NCI-H187 treated with DMSO at 0.1 percent for 48 hours (cell line): Measurements from ENCODE around the gene MSH3.

Experiments used
- DNase-seq: peaks from one replicate; lab custom pipeline; 2025; lab: John Stamatoyannopoulos, UW

MSH3 gene

DNA sequence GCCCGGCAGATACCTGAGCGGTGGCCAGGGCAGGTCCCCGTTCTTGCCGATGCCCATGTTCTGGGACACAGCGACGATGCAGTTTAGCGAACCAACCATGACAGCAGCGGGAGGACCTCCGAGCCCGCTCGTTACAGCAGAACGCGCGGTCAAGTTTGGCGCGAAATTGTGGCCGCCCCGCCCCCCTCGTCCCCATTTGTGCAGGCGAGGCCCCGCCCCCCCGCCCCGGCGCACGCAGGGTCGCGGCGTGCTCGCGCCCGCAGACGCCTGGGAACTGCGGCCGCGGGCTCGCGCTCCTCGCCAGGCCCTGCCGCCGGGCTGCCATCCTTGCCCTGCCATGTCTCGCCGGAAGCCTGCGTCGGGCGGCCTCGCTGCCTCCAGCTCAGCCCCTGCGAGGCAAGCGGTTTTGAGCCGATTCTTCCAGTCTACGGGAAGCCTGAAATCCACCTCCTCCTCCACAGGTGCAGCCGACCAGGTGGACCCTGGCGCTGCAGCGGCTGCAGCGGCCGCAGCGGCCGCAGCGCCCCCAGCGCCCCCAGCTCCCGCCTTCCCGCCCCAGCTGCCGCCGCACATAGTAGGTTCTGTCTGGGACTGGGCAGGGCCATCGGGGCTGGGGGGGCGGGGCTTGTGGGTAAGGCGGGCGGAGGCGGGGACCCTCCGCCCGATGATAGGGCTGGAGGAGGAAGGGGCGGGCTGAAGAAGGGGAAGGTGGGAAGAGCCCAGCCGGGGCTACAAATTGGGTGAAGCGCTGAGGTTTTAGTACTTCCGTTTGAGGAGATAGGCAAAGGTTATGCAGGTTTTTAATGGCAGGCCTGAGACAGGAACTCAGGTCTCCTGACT is at the start of gene MSH3, which contains the start of gene DHFR:
MSH3 (plus strand) TSS at position 262 of the 840 bp plus-strand sequence; CDS start at position 338, 76 bp downstream.
DHFR (minus strand) TSS at position 593 of the 840 bp plus-strand sequence; CDS start at position 99, 494 bp downstream.
- DNase-seq = peak; percentile 51

DNA sequence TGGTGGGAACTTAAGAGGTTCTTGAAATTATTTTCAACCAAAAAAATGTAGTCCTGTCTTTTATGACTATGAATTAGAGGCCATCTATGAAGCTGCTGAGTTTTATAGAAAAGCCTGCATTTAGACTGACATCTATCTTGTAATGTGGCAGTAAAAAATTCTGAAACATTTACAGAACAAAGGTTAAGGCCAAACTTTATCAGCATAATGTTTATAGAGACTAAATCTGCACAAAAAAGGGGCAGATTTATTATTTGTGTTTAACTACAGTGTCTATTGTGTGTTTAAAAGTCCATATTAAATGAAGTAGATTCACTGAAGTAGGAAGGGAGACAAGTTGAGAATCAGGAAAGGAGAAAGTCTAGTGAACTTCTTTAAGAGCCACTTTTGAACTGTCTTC is 47.1 kb upstream of the MSH3 start:
- DNase-seq = no peak

DNA sequence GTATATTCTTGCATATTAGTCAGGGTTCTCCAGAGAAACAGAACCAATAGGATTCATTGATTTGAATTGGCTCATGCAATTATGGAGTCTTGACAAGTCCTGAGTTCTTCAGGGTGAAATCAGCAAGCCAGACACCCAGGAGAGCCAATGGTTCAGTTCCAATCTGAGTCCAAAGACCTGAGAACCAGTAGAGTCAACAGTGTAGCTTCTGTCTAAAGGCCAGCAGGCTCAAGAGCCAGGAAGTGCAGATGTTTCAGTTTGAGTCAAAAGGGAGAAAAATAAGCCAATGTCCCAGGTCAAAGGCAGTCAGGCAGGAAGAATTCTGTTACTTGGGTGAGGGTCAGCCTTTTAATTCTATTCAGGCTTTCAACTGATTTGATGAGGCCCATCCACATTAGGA is 46.6 kb upstream of the MSH3 start:
- no peak for DNase-seq

DNA sequence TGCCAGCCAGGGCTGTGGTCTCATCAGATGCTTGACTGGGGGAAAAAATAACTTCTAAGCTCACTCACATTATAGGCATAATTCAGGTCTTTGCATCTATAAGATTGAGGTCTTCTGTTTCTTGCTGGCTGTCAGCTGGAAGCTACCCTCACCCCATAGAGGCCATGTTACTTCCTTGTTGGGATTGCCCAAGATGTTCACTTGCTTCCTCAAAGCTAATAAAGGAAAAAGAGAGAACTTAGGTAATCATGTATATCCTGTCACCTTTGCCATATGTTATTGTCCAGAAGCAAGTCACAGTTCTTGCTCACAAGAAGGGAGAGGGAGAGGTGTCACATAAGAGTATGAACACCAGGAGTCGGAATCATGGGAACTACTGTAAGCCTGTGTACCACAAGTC is 45.7 kb upstream of the MSH3 start:
- no peak for DNase-seq

DNA sequence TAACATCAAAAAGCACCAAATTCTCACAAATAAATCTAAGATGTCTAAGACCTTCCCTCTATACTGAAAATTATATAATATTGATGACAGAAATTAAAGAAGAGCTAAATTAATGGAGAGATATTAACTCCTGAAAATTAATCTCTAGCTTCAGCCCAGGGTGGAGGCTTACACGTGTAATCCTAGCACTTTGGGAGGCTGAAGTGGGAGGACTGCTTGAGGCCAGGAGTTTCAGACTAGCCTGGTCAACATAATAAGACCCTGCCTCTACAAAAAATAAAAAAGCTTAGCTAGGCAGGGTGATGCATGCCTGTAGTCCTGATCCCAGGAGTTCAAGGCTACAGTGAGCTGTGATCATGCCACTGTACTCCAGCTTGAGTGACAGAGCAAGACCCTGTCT is 44.8 kb upstream of the MSH3 start:
- DNase-seq = no peak

DNA sequence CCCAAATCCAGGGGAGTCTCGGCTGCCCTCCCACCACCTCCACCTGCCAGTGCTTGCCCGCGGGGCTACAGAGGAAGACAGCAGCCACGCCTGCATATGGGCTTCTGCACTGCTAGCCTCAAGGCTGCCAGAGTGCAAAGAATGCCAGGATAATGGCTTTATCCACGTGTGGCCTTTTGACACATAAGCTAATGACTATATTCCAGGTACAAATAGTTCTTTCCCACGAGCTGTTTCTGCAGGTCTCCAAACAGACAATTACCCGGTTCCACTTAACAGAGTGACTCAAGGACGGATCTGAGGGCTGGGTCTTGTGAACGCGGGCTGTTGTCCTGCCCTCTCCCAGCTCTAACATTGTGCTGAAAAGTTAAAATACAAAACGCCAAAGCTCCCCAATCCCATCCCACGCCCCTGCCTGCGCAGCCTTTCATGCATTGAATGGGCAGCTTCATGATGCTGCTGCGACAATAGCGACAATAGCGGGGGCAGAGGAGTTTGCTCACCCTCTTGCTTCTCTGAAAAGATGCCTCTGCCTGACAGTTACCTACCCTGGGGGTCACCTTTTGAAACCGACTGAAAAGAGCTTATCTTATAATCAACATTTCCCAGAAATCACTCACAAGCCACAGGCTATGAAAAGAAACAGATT is 39.1 kb upstream of the MSH3 start:
- DNase-seq = no peak

DNA sequence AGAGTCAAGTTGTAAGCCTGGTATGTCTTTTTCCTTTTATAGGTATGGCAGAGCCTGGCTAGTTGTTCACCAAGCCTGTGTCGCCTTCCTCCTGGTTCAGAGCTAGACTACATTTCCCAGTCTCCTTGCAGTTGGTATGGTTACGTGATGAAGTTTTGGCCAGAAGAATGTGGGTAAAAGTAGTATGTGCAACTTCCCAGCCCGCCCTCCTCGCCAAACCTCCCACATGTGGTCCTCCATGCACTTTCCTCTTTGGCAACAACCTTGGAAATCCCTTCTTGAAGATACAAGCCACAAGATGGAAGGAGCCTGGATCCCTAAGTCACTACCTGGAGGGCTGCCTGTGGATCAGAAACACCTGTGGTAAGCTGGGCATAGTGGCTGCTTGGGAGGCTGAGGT is 36.0 kb upstream of the MSH3 start:
- DNase-seq = no peak

DNA sequence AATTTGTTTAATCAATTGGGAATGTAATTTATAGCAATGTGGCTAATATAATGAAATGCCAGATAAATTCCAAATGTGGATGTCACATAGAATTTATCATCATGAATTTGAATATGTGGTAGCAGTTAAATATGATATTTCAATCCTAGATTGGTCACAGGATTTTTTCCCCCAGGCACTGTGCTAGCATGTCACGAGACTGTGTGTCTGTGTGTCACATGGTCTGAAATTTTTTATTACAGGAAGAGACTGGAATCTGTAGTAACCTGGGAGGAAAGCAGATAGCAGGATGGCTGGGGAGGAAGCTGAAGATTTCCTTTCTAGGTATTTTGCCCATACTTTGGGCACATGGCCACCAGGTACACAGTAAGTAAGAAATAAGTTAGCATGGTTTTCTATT is 35.4 kb upstream of the MSH3 start:
- no peak for DNase-seq

DNA sequence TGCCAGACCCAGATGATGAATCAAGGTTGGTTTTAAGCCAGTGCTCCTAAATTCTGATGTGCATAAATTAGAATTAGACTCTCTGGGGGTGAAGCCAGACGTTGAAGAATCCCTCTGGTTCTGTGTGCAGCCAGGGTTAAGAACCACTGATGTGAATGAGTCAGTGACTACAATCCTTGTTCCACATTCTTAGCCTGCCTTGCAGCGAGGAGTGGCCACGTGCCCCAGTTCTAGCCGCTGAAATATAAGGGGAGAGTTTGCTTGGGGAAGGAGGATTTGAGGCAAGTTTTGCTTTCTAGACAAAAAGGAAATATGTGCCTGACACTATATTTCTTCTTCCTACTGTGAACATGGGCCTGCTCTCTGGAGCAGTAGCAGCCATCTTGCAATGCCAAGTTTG is 34.2 kb upstream of the MSH3 start:
- DNase-seq = no peak

DNA sequence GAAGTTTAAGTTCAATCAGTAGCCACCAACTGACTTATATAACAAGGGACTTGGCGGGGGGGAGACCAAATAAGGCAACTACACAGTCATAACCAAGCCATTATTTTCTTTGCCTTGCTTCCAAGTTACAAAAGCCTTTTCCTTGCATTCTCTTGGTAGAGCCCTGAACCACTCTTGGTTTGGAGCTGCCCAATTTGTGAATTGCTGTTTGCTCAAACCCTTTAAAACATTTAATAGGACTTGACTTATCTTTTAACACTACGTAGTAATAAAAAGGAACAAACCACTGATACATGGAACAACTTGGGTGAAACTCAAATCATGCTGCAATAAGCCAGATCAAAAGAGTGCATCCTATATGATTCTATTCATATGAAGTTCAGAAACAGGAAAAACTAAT is 31.7 kb upstream of the MSH3 start:
- no peak for DNase-seq

DNA sequence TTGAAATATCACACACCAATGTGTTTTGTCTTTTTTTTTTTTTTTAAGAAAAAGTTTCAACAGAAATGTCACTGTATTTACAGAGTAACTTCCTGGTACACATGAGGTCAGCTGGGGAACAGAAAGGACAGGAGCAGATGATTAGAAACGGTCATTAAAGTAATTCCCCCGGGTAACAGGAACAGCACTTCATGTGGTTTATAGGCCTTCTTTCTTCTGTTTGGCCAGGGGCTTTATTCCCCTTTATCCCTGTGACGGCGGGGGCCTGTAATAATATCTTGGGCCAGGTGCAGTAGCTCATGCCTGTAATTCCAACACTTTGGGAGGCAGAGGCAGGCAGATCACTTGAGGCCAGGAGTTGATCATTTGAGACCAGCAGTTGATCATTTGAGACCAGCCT is 30.5 kb upstream of the MSH3 start:
- no peak for DNase-seq

DNA sequence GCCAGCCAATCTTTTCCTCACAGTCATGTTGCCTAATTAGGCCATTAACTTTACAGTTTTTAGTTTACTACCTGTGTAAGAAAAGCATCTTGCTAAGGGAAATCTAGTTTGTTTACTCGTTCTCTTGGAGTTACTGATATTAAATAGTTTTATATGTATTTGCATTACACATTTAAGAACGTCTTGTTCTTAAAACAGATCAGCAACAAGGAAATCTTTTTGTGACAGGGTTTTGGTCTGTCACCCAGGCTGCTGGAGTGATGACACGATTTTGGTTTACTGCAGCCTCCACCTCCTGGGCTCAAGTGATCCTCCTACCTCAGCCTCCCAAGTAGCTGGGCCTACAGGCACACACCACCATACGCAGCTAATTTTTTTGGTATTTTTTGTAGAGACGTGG is 29.2 kb upstream of the MSH3 start:
- no peak for DNase-seq

DNA sequence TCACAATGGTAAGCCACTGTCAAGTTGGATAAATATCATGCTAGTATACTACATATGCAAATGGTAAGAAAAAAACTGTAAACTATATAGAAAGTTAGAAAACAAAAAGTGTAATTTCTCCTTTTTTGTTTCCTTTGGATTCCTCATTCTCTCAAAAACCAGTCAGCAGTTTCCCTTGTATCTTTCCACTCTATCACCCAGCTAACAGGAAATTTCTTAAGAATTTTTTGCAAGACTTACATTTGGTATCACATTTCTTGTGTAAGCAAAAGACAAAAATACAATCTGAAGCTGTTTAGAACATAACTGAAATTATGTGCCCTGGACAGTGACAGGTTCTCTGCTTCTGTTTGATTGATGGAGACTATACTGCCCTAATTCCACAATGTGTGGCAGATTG is 25.2 kb upstream of the MSH3 start:
- no peak for DNase-seq

DNA sequence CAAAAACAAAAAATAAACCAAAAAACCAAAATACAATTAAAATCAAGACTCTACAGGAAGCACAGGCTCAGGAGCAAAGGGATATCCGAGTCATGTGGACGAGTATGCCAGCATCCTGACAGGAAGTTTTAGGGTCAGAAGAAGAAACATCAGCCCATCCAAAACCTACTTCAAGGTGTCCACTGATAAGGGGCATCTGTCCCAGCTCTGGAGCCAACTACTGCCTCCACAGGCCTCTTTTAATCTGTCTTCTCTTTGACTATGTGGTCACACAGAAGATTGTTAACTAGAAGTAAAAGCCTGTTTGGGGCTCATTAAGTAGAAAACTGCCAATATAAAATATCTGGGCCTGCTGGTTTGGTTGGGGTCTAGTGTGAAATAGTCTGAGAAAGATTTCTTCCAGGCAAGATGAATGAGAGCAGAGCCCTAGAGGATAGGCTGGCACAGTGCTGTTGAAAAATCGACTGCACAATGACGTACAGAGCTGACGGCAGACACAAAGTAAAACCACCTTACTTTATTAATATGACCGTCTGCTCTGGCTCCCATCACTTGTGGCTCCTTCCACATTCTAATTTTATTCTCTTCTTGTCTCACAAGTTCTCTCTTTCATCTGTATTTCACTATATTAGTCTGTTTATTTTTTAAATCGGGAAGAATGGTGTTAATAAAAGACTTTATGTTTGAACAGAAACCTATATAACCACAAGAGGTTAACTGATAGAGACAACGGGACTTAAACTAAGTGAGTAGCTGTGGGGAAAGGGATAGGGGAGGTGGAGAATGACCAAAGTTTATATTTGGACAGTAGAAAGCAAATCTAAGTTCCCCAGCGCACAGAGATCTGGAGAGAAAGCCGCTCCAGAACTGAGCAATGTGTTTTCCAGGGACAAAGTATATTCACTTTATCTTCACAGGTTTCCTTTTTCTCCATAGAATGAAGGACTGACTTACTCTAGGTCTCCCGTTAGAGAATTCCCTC is 22.9 kb upstream of the MSH3 start:
- no peak for DNase-seq

DNA sequence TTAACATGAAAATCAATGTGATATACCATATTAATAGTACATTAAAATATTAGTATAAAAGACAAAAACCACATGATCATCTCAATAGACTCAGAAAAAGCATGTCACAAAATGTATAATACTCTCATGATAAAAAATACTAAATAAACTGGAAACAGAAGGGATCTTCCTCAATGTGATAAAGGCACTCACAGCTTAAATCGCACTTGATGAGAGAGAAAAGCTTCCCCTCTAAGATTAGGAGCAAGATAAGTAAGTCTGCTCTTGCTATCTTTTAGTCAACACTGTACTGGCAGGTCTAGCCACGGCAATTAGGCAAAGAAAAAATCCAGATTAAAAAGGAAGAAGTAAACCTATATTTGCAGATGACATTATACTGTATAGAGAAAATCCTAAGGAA is 21.8 kb upstream of the MSH3 start:
- no peak for DNase-seq

DNA sequence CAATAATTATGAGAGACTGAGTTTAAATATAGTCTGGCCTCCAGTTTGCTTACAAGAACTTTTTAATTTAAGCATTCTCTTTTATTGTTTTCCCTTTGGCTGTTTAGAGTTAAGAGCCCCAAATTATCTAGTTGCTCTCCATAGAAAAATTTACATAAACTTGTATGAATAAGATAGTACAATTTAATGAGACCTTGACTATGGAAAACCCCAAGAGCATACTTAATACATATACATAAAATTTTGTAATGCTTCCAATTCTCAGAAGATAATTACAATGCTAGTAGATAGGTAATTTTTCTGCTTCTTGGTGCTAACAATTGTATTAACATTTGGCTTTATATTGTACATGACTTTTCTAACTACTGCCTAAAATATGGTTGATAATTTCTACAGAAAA is 20.3 kb upstream of the MSH3 start:
- DNase-seq = no peak

DNA sequence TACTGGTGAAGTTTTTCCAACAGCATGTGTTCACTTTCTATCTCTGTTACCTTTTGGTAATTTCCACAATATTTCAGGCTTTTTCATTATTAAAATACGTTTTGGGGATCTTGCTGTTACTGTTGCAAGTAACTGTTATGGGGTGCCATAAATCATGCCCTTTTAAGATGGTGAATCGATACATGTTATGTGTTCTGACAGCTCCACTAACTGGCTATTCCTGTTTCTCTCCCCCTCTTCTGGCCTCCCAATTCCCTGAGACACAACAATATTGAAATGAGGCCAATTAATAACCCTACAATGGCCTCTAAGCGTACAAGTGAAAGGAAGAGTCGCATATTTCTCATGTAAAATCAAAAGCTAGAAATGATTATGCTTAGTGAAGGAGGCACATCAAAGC is 13.1 kb upstream of the MSH3 start:
- DNase-seq = no peak

DNA sequence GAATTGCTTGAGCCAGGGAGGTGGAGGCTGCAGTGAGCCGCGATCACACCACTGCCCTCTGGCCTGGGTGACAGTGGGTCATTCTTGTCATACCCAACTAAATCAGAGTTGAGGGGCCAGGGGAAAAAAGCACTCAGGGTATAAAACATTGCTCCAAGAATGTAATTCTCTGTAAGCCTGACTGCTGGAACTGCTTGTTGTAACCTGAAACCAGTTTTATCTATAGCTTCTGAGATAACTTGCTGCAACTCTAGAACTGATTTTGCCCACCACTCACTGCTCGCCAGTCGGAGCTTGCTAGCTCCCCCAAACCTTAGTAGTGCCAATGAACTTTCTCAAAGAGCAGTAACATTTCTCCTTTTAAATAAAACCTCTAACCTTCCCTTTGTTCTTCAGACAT is 9.6 kb upstream of the MSH3 start:
- DNase-seq = no peak

DNA sequence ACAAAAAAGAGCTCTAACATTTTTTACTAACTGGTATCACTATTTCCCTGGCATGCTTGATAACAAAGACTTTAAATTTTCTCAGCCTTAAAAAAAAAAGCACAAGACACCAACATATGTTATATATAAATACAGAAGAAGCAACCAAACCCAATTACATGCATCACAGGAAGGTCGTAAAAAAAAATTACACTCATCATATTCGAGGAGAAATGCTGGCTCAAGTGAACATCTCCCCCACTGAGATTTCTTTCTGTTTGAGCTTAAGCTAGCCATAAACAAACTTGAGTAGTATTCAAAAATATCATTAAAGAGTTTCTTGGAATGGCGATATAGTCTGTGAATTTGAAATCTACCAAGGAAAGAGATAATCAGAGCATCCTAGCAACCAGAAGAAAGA is 7.5 kb upstream of the MSH3 start:
- no peak for DNase-seq

DNA sequence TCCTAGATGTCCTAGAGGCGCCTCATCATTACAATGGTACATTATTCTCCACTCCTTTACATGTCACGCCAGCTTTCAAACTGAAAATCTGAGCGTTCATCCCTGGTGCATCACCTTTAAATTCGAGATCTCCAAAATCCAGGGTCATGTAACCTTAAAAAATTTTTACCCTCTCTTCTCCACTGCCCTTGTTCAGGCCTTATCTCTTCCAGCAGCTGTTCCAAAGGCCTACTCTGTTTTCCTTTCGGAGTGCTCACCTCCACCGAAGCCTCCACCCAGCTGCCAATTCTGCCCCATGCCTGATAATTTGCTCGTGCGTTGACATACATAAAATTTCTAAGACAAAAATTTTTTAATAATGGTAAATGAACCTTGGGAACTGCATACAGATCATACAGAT is 950 bp upstream of the MSH3 start:
- DNase-seq = no peak

DNA sequence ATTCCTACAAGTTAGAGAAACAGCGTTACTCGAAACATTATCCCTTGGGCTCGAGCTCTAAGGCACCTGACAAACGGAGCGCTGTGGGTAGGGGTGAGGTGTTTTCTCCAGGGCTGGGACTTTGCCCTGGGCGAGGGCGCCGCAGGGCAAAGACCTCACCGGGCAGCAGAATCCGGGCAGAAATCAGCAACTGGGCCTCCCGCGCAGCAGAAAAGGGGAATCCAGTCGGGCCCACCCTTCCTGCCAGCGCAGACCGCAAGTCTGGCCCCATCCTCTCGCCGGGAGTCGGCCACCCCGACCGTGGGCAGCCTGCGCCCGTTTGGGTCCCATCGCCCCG is 430 bp upstream of the MSH3 start:
- no peak for DNase-seq

DNA sequence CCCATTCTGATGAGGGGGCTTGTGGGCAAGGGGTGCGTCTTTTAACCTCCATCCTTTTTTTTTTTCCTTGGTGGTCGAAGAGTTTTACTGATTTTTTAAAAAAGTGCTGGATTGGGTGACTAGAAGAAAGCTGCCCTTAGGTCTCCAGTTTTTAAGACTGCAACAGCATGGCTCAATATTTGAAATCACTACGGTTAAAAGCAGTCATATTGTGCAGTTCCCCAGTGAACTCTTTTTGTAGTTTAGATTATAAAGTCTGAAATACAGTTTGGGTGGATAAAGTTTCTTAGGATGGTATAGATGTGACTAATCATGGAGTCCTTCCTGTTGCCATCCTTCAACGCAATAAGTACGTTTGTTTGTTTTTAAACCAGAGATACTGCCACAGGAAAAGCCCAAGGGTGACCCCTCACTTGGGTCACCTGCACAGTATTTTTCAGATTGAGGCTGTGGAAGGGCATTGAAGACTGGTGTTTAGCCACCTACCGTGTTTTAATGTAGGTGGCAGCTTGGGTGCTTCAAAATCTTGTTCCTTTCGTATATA is 851 bp downstream of the MSH3 start:
- DNase-seq = no peak
